GM03348 (cell line): ENCODE data around the gene TMEM220.

Experiments used
- DNase-seq: peaks from one replicate; pipeline ENCODE4 v3.0.0; 2012; ENCODE audit warnings: low spot score

The TMEM220 gene

GRCh38 chr17:10664571-10664970, 65.3 kb downstream of the TMEM220 start:
- DNase-seq, result no peak
